Activated T-cell treated with anti-CD3 and anti-CD28 coated beads for 24 hours (primary cell): ENCODE data around the gene CBX1.
"Not testable (repeated sequence)": the region's sequence is repeated elsewhere in the genome, so short reads cannot be mapped to it uniquely, and the experiment has no call there.

ENCODE experiments used
- DNase-seq: peaks from one replicate; pipeline ENCODE4 v3.0.0-alpha.2; 2020; ENCODE audit warnings: low read depth

The CBX1 gene

GRCh38 chr17:48072811-48073210 is 28.5 kb downstream of the CBX1 start:
- DNase-seq = not testable (repeated sequence)

- no peak for DNase-seq
Measured at GRCh38 chr17:48071654-48072053, 29.6 kb downstream of the CBX1 start.

GRCh38 chr17:48070195-48070594 is 31.1 kb downstream of the CBX1 start:
- DNase-seq = no peak

GRCh38 chr17:48068491-48068961 is 32.8 kb downstream of the CBX1 start:
- DNase-seq = no peak

GRCh38 chr17:48067808-48068207 is 33.5 kb downstream of the CBX1 start:
- DNase-seq = not testable (repeated sequence)

- no peak for DNase-seq
Measured at GRCh38 chr17:48067245-48067644, 34.0 kb downstream of the CBX1 start.

- DNase-seq = no peak
Measured at GRCh38 chr17:48066656-48067055, 34.6 kb downstream of the CBX1 start.

GRCh38 chr17:48066192-48066591 is 35.1 kb downstream of the CBX1 start:
- no peak for DNase-seq

- no peak for DNase-seq
Measured at GRCh38 chr17:48064638-48065037, 36.6 kb downstream of the CBX1 start.

- no peak for DNase-seq
Measured at GRCh38 chr17:48062273-48062672, 39.0 kb downstream of the CBX1 start.

GRCh38 chr17:48060249-48060648 is 41.0 kb downstream of the CBX1 start:
- DNase-seq = no peak

GRCh38 chr17:48059125-48059668 is 42.1 kb downstream of the CBX1 start:
- no peak for DNase-seq

GRCh38 chr17:48058393-48059124 is 42.7 kb downstream of the CBX1 start:
- no peak for DNase-seq

GRCh38 chr17:48057626-48058025 is 43.7 kb downstream of the CBX1 start:
- no peak for DNase-seq

- no peak for DNase-seq
Measured at GRCh38 chr17:48056879-48057278, 44.4 kb downstream of the CBX1 start.

GRCh38 chr17:48056246-48056745 is 45.0 kb downstream of the CBX1 start:
- DNase-seq = no peak

GRCh38 chr17:48055531-48056245 is 45.6 kb downstream of the CBX1 start:
- no peak for DNase-seq

GRCh38 chr17:48054238-48055185 is 46.8 kb downstream of the CBX1 start:
- DNase-seq = no peak

- no peak for DNase-seq
Measured at GRCh38 chr17:48053758-48054237, 47.5 kb downstream of the CBX1 start.

- no peak for DNase-seq
Measured at GRCh38 chr17:48052956-48053757, 48.1 kb downstream of the CBX1 start.
